ENCODE data around the gene ITGA2.

- no peak for TF ChIP-seq POLR2A (IDR thresholded peaks at IDR 0.05; ENCODE audit: low read depth, low read length)
- no peak for TF ChIP-seq POLR2AphosphoS5 (IDR thresholded peaks at IDR 0.05; ENCODE audit: low read depth, low read length)
- TF ChIP-seq TAF1 (IDR thresholded peaks at IDR 0.05; ENCODE audit: low read depth, low read length), result no peak
- no peak for TF ChIP-seq POU2F2 (IDR thresholded peaks at IDR 0.05; ENCODE audit: low read depth, low read length)
- TF ChIP-seq PAX5 (IDR thresholded peaks at IDR 0.05; ENCODE audit: insufficient read depth, low read length, severe bottlenecking), result no peak
These were observed 139.3 kb downstream of the ITGA2 start for GRCh38 chr5:53128481-53128880.

All from GM12891 (cell line).